Esophagus (tissue), 2 donors: ENCODE measurements around the gene SMC5. TPM values are rescaled to one million over a fixed set of nuclear protein-coding genes. Genes with fewer than 3 reads are reported as not detected.
"Not testable (repeated sequence)": the region's sequence is repeated elsewhere in the genome, so short reads cannot be mapped to it uniquely, and the experiment has no call there.

Source experiments
- H3K27ac ChIP-seq, 2 donors: one replicate each; pipeline ENCODE4 v1.5.1; 2013; ENCODE audit warnings: low read depth in 2 of 2, mild to moderate bottlenecking in 2 of 2, inconsistent platforms in 1 of 2, low read length in 1 of 2, moderate library complexity in 1 of 2
- H3K27me3 ChIP-seq, 2 donors: one replicate each; pipeline ENCODE4 v1.6.1; 2013; ENCODE audit warnings: low read length in 2 of 2, control low read depth in 1 of 2, mild to moderate bottlenecking in 1 of 2; ENCODE audit not compliant: insufficient read depth in 2 of 2, control insufficient read depth in 1 of 2
- H3K36me3 ChIP-seq, 2 donors: one replicate each; pipeline ENCODE4 v1.6.1; 2013; ENCODE audit warnings: low read length in 1 of 2; ENCODE audit not compliant: control insufficient read depth in 2 of 2, insufficient read depth in 2 of 2
- H3K4me1 ChIP-seq, 2 donors: one replicate each; pipeline ENCODE4 v1.6.1; 2013; ENCODE audit warnings: low read length in 1 of 2; ENCODE audit not compliant: control insufficient read depth in 2 of 2, insufficient read depth in 2 of 2
- H3K4me3 ChIP-seq, 2 donors: one replicate each; pipeline ENCODE4 v1.5.1; 2013; ENCODE audit warnings: low read length in 2 of 2, mild to moderate bottlenecking in 2 of 2, low read depth in 1 of 2, moderate library complexity in 1 of 2
- H3K9me3 ChIP-seq, 2 donors: one replicate each; pipeline ENCODE4 v1.6.1; 2013; ENCODE audit warnings: mild to moderate bottlenecking in 2 of 2, low read depth in 1 of 2, low read length in 1 of 2, moderate library complexity in 1 of 2; ENCODE audit not compliant: control insufficient read depth in 2 of 2, insufficient read depth in 1 of 2
- WGBS, 2 donors: extraction: QIAGEN DNeasy Blood & Tissue Kit; methylation state at CpG; one replicate each; pipeline ENCODE4 v1.1.7; 2013; 5-methylcytosine and 5-hydroxymethylcytosine counted together
- polyA plus RNA-seq, 2 donors: library from polyadenylated mRNA; stranded (reverse); fragments of 200-250 nt; gene quantifications; one replicate each; pipeline ENCODE4 v1.2.3, GENCODE V29; 2013
- donor health status: healthy with polysubstance abuse.
- donor health status: Bipolar disorder and iron deficiency.

The SMC5 gene
- polyA plus RNA-seq, 2 donors = 8.9 to 9.5 TPM

GRCh38 chr9:70328625-70329024 lies 69.8 kb downstream of the SMC5 start:
- not testable (repeated sequence) for H3K27me3 ChIP-seq, H3K4me1 ChIP-seq, H3K4me3 ChIP-seq, H3K9me3 ChIP-seq, H3K27ac ChIP-seq, H3K36me3 ChIP-seq
- WGBS, 2 donors = 77 to 84% methylated on average over 4 of the region's 4 CpGs

DNA sequence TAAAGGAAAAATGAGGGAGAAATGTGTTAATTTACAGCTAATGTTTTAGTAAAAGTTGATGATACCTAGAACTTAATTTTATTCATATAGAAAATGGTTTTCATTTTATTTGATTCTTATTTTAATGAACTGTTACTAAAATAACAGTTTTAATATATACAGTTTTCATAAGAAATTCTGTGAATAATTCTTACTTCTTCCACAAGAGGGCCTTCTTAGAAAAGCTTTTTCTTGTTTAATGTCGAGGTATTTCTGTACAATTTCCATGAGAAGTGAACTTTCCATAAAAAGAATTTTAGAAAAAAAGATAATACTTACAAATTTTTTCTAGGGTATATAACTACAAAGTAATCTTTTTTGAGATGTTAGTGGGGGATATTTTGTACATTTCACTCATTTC lies 81.8 kb downstream of the SMC5 start:
- Histone ChIP-seq H3K27ac (no peak overlapping the region), H3K9me3 (no peaks in the 10 kb centered on the region), H3K36me3 (peaks cover 0 to 3% of the 10 kb centered on the region in 2 donors), H3K27me3 (no peaks in the 10 kb centered on the region), H3K4me1 (no peaks in the 10 kb centered on the region), H3K4me3 (no peak overlapping the region)
- WGBS, 2 donors = 2% methylated on average over 1 of the region's 1 CpG

- Histone ChIP-seq H3K27ac (no peak overlapping the region), H3K4me1 (no peaks in the 10 kb centered on the region), H3K27me3 (no peaks in the 10 kb centered on the region), H3K9me3 (no peaks in the 10 kb centered on the region), H3K4me3 (no peak overlapping the region), H3K36me3 (peaks cover 0 to 2% of the 10 kb centered on the region in 2 donors)
- WGBS, 2 donors = 86% methylated on average over 2 of the region's 2 CpGs
These were observed 88.3 kb downstream of the SMC5 start for GRCh38 chr9:70347046-70347445.

DNA sequence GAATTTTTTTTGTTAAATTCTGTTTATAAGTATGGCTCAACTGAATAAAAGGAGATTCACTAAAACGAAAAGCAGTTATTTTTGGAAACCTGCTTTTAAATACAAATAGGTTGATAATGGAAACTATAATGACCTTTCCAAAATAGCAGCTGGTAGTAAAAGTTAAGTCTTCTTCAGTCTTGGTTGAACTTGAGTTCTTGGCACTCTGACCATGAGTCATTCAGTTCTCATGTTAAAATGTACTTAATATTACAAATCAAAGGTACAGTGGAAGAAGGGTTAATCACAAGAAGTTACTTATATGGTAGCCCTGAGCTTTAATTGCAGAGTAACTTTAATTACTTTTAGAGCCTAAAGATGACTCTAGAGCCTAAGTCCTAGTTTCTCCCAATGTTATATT lies 93.6 kb downstream of the SMC5 start:
- Histone ChIP-seq H3K4me1 (no peaks in the 10 kb centered on the region), H3K4me3 (no peak overlapping the region), H3K27ac (no peak overlapping the region), H3K27me3 (no peaks in the 10 kb centered on the region), H3K36me3 (no peaks in the 10 kb centered on the region), H3K9me3 (no peaks in the 10 kb centered on the region)
- 42 to 57% methylated on average over 1 of the region's 1 CpG for WGBS, 2 donors

DNA sequence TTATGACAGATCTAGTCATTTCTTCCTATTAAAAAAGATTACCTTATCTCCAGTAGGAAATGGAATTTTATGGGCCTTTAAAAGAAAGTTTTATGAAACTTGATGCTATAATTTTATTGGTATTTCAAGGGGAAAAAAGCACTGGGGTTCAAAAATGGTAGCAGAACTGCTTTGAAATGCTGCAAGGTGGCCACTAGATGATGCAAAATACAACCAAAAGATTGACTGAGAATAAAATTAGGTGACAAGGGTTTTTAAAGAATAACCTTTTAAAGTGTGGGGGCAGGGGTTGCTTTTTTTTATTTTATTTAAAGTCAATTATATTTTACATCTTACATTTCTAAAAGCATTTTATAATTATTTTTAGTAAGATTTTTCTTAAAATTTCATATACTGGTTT lies 94.0 kb downstream of the SMC5 start:
- Histone ChIP-seq H3K4me3 (no peak overlapping the region), H3K36me3 (no peaks in the 10 kb centered on the region), H3K9me3 (no peaks in the 10 kb centered on the region), H3K27me3 (no peaks in the 10 kb centered on the region), H3K4me1 (no peaks in the 10 kb centered on the region), H3K27ac (no peak overlapping the region)

DNA sequence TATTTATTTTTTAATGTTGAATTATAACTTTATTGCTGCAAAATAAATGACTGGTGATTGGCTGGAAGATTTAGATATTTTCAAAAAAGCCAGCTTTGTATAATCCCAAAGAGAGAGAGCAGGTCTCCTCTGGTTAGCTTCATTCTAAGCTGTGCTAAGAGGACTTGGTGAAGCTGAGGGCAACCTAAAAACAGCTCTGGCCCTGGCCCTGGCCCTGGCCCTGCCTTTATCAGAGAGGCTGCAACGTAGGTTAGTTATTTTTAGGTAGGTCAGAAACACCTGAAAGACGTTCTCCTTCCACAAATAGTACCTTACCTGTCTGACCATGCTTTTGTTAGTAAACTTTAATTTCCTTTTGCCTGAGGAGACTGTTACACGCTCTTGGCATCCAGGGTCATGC lies 97.0 kb downstream of the SMC5 start:
- Histone ChIP-seq H3K4me1 (no peaks in the 10 kb centered on the region), H3K27me3 (no peaks in the 10 kb centered on the region), H3K36me3 (no peaks in the 10 kb centered on the region), H3K4me3 (no peak overlapping the region), H3K9me3 (no peaks in the 10 kb centered on the region), H3K27ac (no peak overlapping the region)
- 73 to 82% methylated on average over 3 of the region's 3 CpGs for WGBS, 2 donors

GRCh38 chr9:70362952-70363351 lies 104.2 kb downstream of the SMC5 start:
- H3K27me3 ChIP-seq = no peaks in the 10 kb centered on the region
- no peaks in the 10 kb centered on the region for H3K4me1 ChIP-seq
- H3K9me3 ChIP-seq = no peaks in the 10 kb centered on the region
- 84 to 87% methylated on average over 7 of the region's 7 CpGs for WGBS, 2 donors
- H3K27ac ChIP-seq = no peak overlapping the region
- no peaks in the 10 kb centered on the region for H3K36me3 ChIP-seq
- no peak overlapping the region for H3K4me3 ChIP-seq

- H3K9me3 ChIP-seq = no peaks in the 10 kb centered on the region
- H3K36me3 ChIP-seq = no peaks in the 10 kb centered on the region
- WGBS, 2 donors = 98 to 99% methylated on average over 7 of the region's 7 CpGs
- no peak overlapping the region for H3K27ac ChIP-seq
- no peaks in the 10 kb centered on the region for H3K4me1 ChIP-seq
- no peaks in the 10 kb centered on the region for H3K27me3 ChIP-seq
- no peak overlapping the region for H3K4me3 ChIP-seq
These were observed 105.0 kb downstream of the SMC5 start for GRCh38 chr9:70363760-70364159.

GRCh38 chr9:70367305-70367930 lies 108.6 kb downstream of the SMC5 start:
- WGBS, 2 donors = 78 to 81% methylated on average over 6 of the region's 6 CpGs
- H3K4me1 ChIP-seq = no peaks in the 10 kb centered on the region

DNA sequence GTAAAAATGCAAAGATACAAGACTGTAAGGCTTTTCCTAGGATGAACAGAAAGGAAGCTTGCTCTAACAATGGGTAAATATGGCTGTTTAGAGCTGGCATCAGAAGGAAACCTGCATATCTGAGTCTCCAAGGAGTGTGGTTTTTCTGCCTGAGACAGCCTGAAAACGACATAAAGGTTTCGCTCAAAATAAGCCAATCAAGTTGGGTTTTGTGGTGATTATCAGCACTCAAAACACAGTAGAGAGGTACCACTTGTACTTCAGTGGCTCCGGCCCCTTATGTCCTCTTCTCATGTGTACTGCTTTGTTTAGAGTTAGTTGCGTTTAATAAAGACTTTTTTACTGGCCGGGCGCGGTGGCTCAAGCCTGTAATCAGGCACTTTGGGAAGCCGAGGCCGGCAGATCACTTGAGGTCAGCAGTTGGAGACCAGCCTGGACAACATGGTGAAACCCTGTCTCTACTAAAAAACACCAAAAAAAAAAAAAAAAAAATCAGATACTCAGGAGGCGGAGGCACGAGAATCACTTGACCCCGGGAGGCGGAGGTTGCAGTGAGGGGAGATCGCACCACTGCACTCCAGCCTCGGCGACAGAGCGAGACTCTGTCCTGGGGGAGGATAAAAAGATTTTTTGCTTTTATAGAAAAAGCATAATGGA lies 116.3 kb downstream of the SMC5 start:
- no peaks in the 10 kb centered on the region for H3K9me3 ChIP-seq
- no peak overlapping the region for H3K27ac ChIP-seq

More at GRCh38 chr9:70367305-70367930, 108.6 kb downstream of the SMC5 start:
- no peaks in the 10 kb centered on the region for H3K36me3 ChIP-seq
- H3K9me3 ChIP-seq = no peaks in the 10 kb centered on the region
- H3K27ac ChIP-seq = no peak overlapping the region
- H3K27me3 ChIP-seq = no peaks in the 10 kb centered on the region
- H3K4me3 ChIP-seq = no peak overlapping the region

More for the DNA sequence above, 116.3 kb downstream of the SMC5 start:
- no peaks in the 10 kb centered on the region for H3K27me3 ChIP-seq
- no peaks in the 10 kb centered on the region for H3K4me1 ChIP-seq
- H3K36me3 ChIP-seq = no peaks in the 10 kb centered on the region
- 90% methylated on average over 17 of the region's 17 CpGs for WGBS, 2 donors
- no peak overlapping the region for H3K4me3 ChIP-seq
